ENCODE data around the gene RGS13. TPM values are rescaled to one million over a fixed set of nuclear protein-coding genes. Genes with fewer than 3 reads are reported as not detected.

Gene RGS13
- total and polyA plus RNA-seq, 12 donors = 0.12 to 0.15 (median 0.13) TPM; not detected in 9

DNA sequence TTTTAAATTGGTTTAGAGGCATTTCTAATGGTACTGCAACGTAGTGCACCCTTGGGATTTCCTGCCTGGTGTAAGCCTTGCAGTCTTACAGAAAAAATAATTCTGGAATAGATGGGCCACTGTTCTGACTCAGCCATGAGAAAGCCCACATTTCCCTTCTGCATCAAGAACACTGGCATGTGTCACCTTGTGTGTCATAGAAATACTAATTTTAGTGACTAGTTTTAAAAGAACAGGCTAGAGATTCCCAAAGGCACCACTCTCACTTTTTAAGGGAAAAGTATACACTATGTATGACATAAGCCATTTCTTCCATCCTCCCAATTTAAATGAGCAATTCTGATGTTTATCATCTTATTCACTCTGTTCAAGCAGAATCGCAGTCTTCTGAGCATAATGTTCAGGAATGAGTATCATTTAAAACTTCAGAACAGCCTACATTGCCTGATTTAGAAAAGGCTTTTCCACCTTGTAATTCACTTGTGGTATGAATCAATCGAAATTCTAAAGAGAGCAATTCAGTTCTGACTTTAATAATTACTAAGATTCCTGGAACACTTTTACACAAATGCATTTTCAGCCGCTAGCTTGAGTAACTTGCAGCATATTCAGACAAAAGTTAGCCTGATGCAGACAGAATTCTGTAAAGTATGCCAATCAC, 18.8 kb downstream of the RGS13 start:
- DNase-seq = no peak
- Histone ChIP-seq H3K4me1 (no peaks in the 10 kb centered on the region), H3K27me3 (no peaks in the 10 kb centered on the region), H3K27ac (no peak overlapping the region), H3K9me3 (no peaks in the 10 kb centered on the region), H3K36me3 (no peaks in the 10 kb centered on the region), H3K4me3 (no peak overlapping the region)
- TF ChIP-seq, protein P1, sequence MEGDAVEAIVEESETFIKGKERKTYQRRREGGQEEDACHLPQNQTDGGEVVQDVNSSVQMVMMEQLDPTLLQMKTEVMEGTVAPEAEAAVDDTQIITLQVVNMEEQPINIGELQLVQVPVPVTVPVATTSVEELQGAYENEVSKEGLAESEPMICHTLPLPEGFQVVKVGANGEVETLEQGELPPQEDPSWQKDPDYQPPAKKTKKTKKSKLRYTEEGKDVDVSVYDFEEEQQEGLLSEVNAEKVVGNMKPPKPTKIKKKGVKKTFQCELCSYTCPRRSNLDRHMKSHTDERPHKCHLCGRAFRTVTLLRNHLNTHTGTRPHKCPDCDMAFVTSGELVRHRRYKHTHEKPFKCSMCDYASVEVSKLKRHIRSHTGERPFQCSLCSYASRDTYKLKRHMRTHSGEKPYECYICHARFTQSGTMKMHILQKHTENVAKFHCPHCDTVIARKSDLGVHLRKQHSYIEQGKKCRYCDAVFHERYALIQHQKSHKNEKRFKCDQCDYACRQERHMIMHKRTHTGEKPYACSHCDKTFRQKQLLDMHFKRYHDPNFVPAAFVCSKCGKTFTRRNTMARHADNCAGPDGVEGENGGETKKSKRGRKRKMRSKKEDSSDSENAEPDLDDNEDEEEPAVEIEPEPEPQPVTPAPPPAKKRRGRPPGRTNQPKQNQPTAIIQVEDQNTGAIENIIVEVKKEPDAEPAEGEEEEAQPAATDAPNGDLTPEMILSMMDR (IDR thresholded peaks at IDR 0.05) = no peak
- ATAC-seq = no peak
- intact Hi-C loops (cut with DNase I) = no loop called here
- WGBS, 2 donors = 77 to 79% methylated on average over 4 of the region's 4 CpGs

DNA sequence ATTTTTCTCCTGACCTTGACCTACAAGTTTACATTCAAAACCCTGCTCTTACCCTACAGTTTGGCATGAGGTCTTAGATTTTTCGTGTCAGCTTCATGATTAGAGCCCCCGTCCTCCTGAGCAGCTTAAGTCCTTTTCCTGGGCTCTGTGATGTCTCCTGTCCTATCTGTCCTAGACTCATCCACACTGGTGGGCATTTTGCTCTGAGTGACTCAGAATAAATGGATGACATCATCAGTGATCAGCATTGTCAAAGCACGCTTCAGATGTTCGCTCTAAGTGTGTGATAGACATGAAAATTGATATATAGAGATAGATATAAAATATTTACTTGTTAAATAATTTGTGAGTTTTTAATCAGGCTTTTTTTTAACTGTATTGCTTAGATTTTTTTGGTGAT, 21.8 kb downstream of the RGS13 start:
- intact Hi-C loops (cut with DNase I) = no loop called here
- WGBS, 2 donors = 65 to 68% methylated on average over 4 of the region's 4 CpGs

DNA sequence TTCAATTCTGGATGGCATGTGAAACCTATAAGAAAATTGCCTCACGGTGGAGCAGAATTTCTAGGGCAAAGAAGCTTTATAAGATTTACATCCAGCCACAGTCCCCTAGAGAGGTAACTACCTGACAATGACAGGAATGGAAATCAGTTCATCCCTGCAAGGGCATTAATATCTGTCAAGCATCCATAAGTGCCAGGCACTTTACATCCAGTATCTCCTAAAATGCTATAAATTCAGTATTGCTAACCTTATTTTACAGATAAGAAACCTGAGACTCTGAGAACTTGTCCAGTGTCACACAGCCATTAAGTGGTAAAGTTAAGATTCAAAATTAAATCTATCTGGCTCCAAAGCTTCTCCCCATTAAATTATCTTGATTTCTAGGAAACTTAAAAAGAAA, 22.3 kb downstream of the RGS13 start:
- no peaks in the 10 kb centered on the region for H3K27me3 ChIP-seq
- TF ChIP-seq, protein P1 (IDR thresholded peaks at IDR 0.05) = no peak
- H3K4me3 ChIP-seq = no peak overlapping the region
- ATAC-seq (no peak), DNase-seq (no peak)
- WGBS, 2 donors = 90% methylated on average over 1 of the region's 1 CpG
- no peaks in the 10 kb centered on the region for H3K36me3 ChIP-seq
- H3K27ac ChIP-seq = no peak overlapping the region
- H3K4me1 ChIP-seq = no peaks in the 10 kb centered on the region
- H3K9me3 ChIP-seq = peaks cover 0 to 5% (median 0%) of the 10 kb centered on the region in 11 donors
- intact Hi-C loops (cut with DNase I) = no loop called here

More for the DNA sequence above, 21.8 kb downstream of the RGS13 start:
- no peaks in the 10 kb centered on the region for H3K27me3 ChIP-seq
- no peak overlapping the region for H3K27ac ChIP-seq
- no peaks in the 10 kb centered on the region for H3K4me1 ChIP-seq
- ATAC-seq (no peak), DNase-seq (no peak)
- H3K4me3 ChIP-seq = no peak overlapping the region
- no peaks in the 10 kb centered on the region for H3K36me3 ChIP-seq
- H3K9me3 ChIP-seq = no peaks in the 10 kb centered on the region
- TF ChIP-seq, protein P1 (IDR thresholded peaks at IDR 0.05) = no peak

DNA sequence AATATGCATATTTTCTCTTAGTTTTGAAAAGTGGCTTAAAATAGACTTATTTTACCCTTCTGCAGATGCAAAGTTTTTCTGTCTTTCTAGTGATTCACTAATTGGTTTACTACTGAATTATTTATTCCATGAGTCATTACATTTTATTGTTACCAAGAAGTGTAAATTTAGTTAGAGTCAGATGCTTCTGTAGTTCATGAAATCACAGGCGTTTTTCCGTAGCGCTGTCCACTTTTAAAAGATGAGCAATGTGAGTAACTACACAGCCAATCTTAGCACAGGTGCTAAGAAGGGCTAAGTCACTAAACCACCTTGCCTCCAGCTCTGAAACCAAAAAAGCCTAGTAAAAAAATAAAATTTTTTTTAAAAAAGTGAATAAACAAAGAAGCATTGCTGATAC, 24.7 kb downstream of the RGS13 start:
- TF ChIP-seq, protein P1 (IDR thresholded peaks at IDR 0.05) = no peak
- no peak for ATAC-seq
- H3K27ac ChIP-seq = no peak overlapping the region
- H3K27me3 ChIP-seq = no peaks in the 10 kb centered on the region
- no peak overlapping the region for H3K4me3 ChIP-seq
- no peaks in the 10 kb centered on the region for H3K4me1 ChIP-seq
- WGBS, 2 donors = 96% methylated on average over 3 of the region's 3 CpGs
- peaks cover 0 to 5% (median 0%) of the 10 kb centered on the region in 11 donors for H3K9me3 ChIP-seq
- intact Hi-C loops (cut with DNase I) = no loop called here
- DNase-seq = no peak
- no peaks in the 10 kb centered on the region for H3K36me3 ChIP-seq

Data from heart right ventricle (tissue), 16 donors.